ENCODE measurements around the gene FTO. TPM values are rescaled to one million over a fixed set of nuclear protein-coding genes. Genes with fewer than 3 reads are reported as not detected.

Gene FTO
- total RNA-seq, 1 donor from 2014 or later = 70.5 TPM

DNA sequence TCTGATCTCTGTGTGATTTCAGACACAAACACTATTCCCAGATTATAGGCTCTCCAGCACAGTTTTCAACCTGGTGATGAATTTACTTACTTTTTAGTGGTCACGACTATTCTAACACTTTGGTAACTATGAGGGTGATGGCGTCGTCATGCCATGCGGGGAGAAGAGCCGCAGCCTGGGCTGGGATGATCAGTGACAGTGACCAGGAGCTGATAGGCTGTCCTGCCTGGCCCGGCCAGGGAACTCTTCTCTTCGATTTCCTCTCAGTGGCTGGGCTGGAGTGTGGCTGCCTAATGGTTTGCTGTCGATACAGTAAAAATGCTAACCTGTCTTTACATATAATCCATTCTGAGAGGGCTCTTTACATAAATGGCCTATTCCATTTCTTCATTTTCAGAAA lies 469.5 kb downstream of the FTO start:
- no peak overlapping the region for H3K27ac ChIP-seq
- H3K27me3 ChIP-seq = no peaks in the 10 kb centered on the region
- DNase-seq (ENCODE audit: extremely low spot score in 2 of 2) = no peak
- H3K4me3 ChIP-seq = no peak overlapping the region
- no peaks in the 10 kb centered on the region for H3K9me3 ChIP-seq
- no peak for TF ChIP-seq POLR2A (IDR thresholded peaks at IDR 0.05)
- no peak for TF ChIP-seq POLR2AphosphoS5 (IDR thresholded peaks at IDR 0.05; ENCODE audit: insufficient read depth in 1 of 2, low read depth in 1 of 2)
- TF ChIP-seq, protein P1, sequence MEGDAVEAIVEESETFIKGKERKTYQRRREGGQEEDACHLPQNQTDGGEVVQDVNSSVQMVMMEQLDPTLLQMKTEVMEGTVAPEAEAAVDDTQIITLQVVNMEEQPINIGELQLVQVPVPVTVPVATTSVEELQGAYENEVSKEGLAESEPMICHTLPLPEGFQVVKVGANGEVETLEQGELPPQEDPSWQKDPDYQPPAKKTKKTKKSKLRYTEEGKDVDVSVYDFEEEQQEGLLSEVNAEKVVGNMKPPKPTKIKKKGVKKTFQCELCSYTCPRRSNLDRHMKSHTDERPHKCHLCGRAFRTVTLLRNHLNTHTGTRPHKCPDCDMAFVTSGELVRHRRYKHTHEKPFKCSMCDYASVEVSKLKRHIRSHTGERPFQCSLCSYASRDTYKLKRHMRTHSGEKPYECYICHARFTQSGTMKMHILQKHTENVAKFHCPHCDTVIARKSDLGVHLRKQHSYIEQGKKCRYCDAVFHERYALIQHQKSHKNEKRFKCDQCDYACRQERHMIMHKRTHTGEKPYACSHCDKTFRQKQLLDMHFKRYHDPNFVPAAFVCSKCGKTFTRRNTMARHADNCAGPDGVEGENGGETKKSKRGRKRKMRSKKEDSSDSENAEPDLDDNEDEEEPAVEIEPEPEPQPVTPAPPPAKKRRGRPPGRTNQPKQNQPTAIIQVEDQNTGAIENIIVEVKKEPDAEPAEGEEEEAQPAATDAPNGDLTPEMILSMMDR (IDR thresholded peaks at IDR 0.05) = no peak
- no peaks in the 10 kb centered on the region for H3K4me1 ChIP-seq
- H3K36me3 ChIP-seq = no peaks in the 10 kb centered on the region
- intact Hi-C loops (cut with DNase I) = no loop called here

DNA sequence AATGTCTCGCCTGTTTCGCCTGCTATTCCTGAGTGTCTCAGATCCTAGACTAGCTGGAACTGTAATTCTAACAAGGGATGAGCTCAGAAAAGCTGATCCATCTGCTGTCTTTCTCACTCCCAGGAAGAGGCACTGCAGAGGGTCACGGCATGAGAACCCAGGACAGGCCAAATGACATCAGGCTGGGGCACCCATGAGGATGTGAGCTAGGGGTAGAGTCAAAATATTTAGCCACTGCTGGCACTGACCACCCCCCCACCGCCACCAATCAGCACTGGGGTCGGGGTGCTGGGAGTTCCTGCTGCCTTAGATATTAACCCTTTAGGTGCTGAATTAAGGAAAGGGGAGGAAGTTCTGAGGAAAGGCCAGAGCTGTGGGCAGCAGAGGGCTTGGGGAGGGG lies 470.2 kb downstream of the FTO start:
- no peak for TF ChIP-seq POLR2AphosphoS5 (IDR thresholded peaks at IDR 0.05; ENCODE audit: insufficient read depth in 1 of 2, low read depth in 1 of 2)
- no peak for TF ChIP-seq POLR2A (IDR thresholded peaks at IDR 0.05)
- TF ChIP-seq, protein P1 (IDR thresholded peaks at IDR 0.05) = no peak
- DNase-seq (ENCODE audit: extremely low spot score in 2 of 2) = no peak
- H3K4me1 ChIP-seq = no peaks in the 10 kb centered on the region

DNA sequence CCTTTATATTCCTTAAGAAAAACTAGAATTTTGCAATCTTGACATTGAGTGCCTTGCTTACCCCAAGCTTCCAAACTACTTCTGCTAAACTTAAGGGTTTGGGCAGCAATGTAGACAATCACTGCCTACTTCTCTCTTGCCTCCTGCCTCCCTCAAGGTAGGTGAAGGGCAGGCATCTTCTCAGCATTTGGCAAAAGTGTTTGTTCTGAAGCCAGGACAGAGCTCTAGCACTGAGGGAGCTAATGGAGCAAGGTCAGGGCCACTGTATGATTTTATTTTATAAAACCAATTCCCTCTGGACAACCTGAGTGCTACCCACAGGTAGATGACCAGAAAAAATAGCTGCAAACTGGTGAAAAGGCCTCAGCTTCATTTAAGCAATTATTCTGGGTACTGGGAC lies 470.8 kb downstream of the FTO start:
- intact Hi-C loops (cut with DNase I) = no loop called here
- TF ChIP-seq, protein P1 (IDR thresholded peaks at IDR 0.05) = no peak
- TF ChIP-seq POLR2A (IDR thresholded peaks at IDR 0.05) (no peak), POLR2AphosphoS5 (IDR thresholded peaks at IDR 0.05; ENCODE audit: insufficient read depth in 1 of 2, low read depth in 1 of 2) (no peak)
- Histone ChIP-seq H3K9me3 (no peaks in the 10 kb centered on the region), H3K4me3 (no peak overlapping the region), H3K27ac (no peak overlapping the region), H3K4me1 (no peaks in the 10 kb centered on the region), H3K27me3 (no peaks in the 10 kb centered on the region), H3K36me3 (no peaks in the 10 kb centered on the region)
- no peak for DNase-seq (ENCODE audit: extremely low spot score in 2 of 2)

More for the DNA sequence above, 470.2 kb downstream of the FTO start:
- H3K36me3 ChIP-seq = no peaks in the 10 kb centered on the region
- no peaks in the 10 kb centered on the region for H3K27me3 ChIP-seq
- intact Hi-C loops (cut with DNase I) = no loop called here
- H3K4me3 ChIP-seq = no peak overlapping the region
- no peak overlapping the region for H3K27ac ChIP-seq
- H3K9me3 ChIP-seq = no peaks in the 10 kb centered on the region

GRCh38 chr16:54175169-54175551 lies 471.2 kb downstream of the FTO start:
- H3K4me3 ChIP-seq = no peak overlapping the region

More at GRCh38 chr16:54175169-54175551, 471.2 kb downstream of the FTO start:
- no peak for DNase-seq (ENCODE audit: extremely low spot score in 2 of 2)
- Histone ChIP-seq H3K36me3 (no peaks in the 10 kb centered on the region), H3K27me3 (no peaks in the 10 kb centered on the region), H3K27ac (no peak overlapping the region), H3K9me3 (no peaks in the 10 kb centered on the region), H3K4me1 (no peaks in the 10 kb centered on the region)
- TF ChIP-seq, protein P1 (IDR thresholded peaks at IDR 0.05) = no peak
- no peak for TF ChIP-seq POLR2AphosphoS5 (IDR thresholded peaks at IDR 0.05; ENCODE audit: insufficient read depth in 1 of 2, low read depth in 1 of 2)
- TF ChIP-seq POLR2A (IDR thresholded peaks at IDR 0.05) = no peak
- intact Hi-C loops (cut with DNase I) = no loop called here
